OCI-LY3 (cell line): ENCODE data around the gene L3MBTL4.

Source experiments
- H2AFZ ChIP-seq: fragments of 200-600, 300-600 bp; shearing (Covaris generic); 2 replicates; pipeline ENCODE4 v1.6.0; 2014; ENCODE audit warnings: antibody characterized with exemption, low read depth, low read length
- H3K27ac ChIP-seq: fragments of 200-600, 300-600 bp; sonication (generic); 2 replicates; pipeline ENCODE4 v1.5.1; 2014; ENCODE audit warnings: mild to moderate bottlenecking, low read length, moderate library complexity, mixed read lengths
- H3K27me3 ChIP-seq: fragments of 200-600, 300-600 bp; sonication (generic); 2 replicates; pipeline ENCODE4 v1.6.1; 2014; ENCODE audit warnings: low read depth, low read length, mixed read lengths
- H3K36me3 ChIP-seq: fragments of 200-600, 300-600 bp; sonication (generic); replicated peaks from 2 replicates; pipeline ENCODE3; 2014; ENCODE audit warnings: low read depth, low read length, mixed read lengths
- H3K4me1 ChIP-seq: fragments of 300-600, 200-600 bp; sonication (generic); 2 replicates; pipeline ENCODE4 v1.6.1; 2014; ENCODE audit warnings: low read length, mixed read lengths
- H3K4me2 ChIP-seq: fragments of 200-600, 300-600 bp; sonication (generic); 2 replicates; pipeline ENCODE4 v1.6.1; 2014; ENCODE audit warnings: low read length, mixed read lengths
- H3K4me3 ChIP-seq: fragments of 300-600, 200-600 bp; sonication (generic); 2 replicates; pipeline ENCODE4 v1.5.1; 2014; ENCODE audit warnings: antibody characterized with exemption, mild to moderate bottlenecking, low read length, moderate library complexity
- H3K79me2 ChIP-seq: fragments of 300-600, 200-600 bp; shearing (Covaris generic); 2 replicates; pipeline ENCODE4 v1.6.1; 2014; ENCODE audit warnings: mild to moderate bottlenecking, low read length, mixed read lengths
- H3K9ac ChIP-seq: fragments of 300-600, 200-600 bp; shearing (Covaris generic); 2 replicates; pipeline ENCODE4 v1.6.0; 2014; ENCODE audit warnings: mild to moderate bottlenecking, low read length, moderate library complexity
- H3K9me3 ChIP-seq: fragments of 200-600, 300-600 bp; shearing (Covaris generic); 2 replicates; pipeline ENCODE4 v1.6.1; 2014; ENCODE audit warnings: low read length, mixed read lengths; ENCODE audit not compliant: insufficient read depth
- H4K20me1 ChIP-seq: fragments of 200-600, 300-600 bp; sonication (generic); 2 replicates; pipeline ENCODE4 v1.6.1; 2016; ENCODE audit warnings: low read length, mixed read lengths; ENCODE audit not compliant: insufficient read depth
- CTCF ChIP-seq: fragments of 200-600, 300-600 bp; sonication (generic); IDR thresholded peaks from 2 replicates; pipeline ENCODE4 v1.5.1; 2014; ENCODE audit warnings: antibody characterized with exemption, low read length, low read depth
- EZH2phosphoT487 ChIP-seq: fragments of 200-600 bp; shearing (Covaris generic); IDR thresholded peaks from 2 replicates; pipeline ENCODE4 v1.6.1; 2018; ENCODE audit warnings: antibody characterized with exemption, mixed run types, low read depth

L3MBTL4 gene

GRCh38 chr18:6069103-6069502, 345.6 kb downstream of the L3MBTL4 start:
- H3K4me2 ChIP-seq = no peak overlapping the region
- H3K9ac ChIP-seq = no peak overlapping the region
- no peak overlapping the region for H3K27ac ChIP-seq
- H3K9me3 ChIP-seq = no peaks in the 10 kb centered on the region
- H4K20me1 ChIP-seq = no peaks in the 10 kb centered on the region
- H3K4me1 ChIP-seq = no peaks in the 10 kb centered on the region
- no peaks in the 10 kb centered on the region for H3K79me2 ChIP-seq
- no peaks in the 10 kb centered on the region for H3K27me3 ChIP-seq
- H3K36me3 ChIP-seq = no peaks in the 10 kb centered on the region
- H3K4me3 ChIP-seq = no peak overlapping the region
- H2AFZ ChIP-seq = no peak overlapping the region
- TF ChIP-seq CTCF (no peak), EZH2phosphoT487 (no peak)

GRCh38 chr18:6060149-6060548, 354.6 kb downstream of the L3MBTL4 start:
- Histone ChIP-seq H4K20me1 (no peaks in the 10 kb centered on the region), H2AFZ (no peak overlapping the region), H3K79me2 (no peaks in the 10 kb centered on the region), H3K9ac (no peak overlapping the region), H3K4me3 (no peak overlapping the region), H3K4me2 (no peak overlapping the region), H3K9me3 (no peaks in the 10 kb centered on the region), H3K4me1 (no peaks in the 10 kb centered on the region), H3K27me3 (no peaks in the 10 kb centered on the region), H3K27ac (no peak overlapping the region), H3K36me3 (no peaks in the 10 kb centered on the region)
- no peak for TF ChIP-seq CTCF
- TF ChIP-seq EZH2phosphoT487 = no peak

- H3K27ac ChIP-seq = no peak overlapping the region
- H2AFZ ChIP-seq = no peak overlapping the region
- H3K27me3 ChIP-seq = no peaks in the 10 kb centered on the region
- H3K9ac ChIP-seq = no peak overlapping the region
- H3K36me3 ChIP-seq = no peaks in the 10 kb centered on the region
- H3K4me1 ChIP-seq = no peaks in the 10 kb centered on the region
- no peak overlapping the region for H3K4me2 ChIP-seq
- no peaks in the 10 kb centered on the region for H3K9me3 ChIP-seq
- no peaks in the 10 kb centered on the region for H4K20me1 ChIP-seq
- H3K79me2 ChIP-seq = no peaks in the 10 kb centered on the region
- no peak overlapping the region for H3K4me3 ChIP-seq
- TF ChIP-seq EZH2phosphoT487 = no peak
- no peak for TF ChIP-seq CTCF
These were observed 355.2 kb downstream of the L3MBTL4 start for GRCh38 chr18:6059551-6059950.

GRCh38 chr18:6058941-6059340, 355.8 kb downstream of the L3MBTL4 start:
- Histone ChIP-seq H3K36me3 (no peaks in the 10 kb centered on the region), H3K9ac (no peak overlapping the region), H2AFZ (no peak overlapping the region), H3K79me2 (no peaks in the 10 kb centered on the region), H4K20me1 (no peaks in the 10 kb centered on the region), H3K27me3 (no peaks in the 10 kb centered on the region), H3K27ac (no peak overlapping the region), H3K9me3 (no peaks in the 10 kb centered on the region), H3K4me2 (no peak overlapping the region), H3K4me3 (no peak overlapping the region), H3K4me1 (no peaks in the 10 kb centered on the region)
- TF ChIP-seq CTCF (no peak), EZH2phosphoT487 (no peak)
